ENCODE data around the gene RIPOR2. TPM values are rescaled to one million over a fixed set of nuclear protein-coding genes. Genes with fewer than 3 reads are reported as not detected.

RIPOR2 gene
- total and polyA plus RNA-seq, 4 experiments from 2014 or later = 420 to 458 (median 431) TPM

GRCh38 chr6:24966381-24966780 lies 30.6 kb upstream of the RIPOR2 start:
- H3K4me3 Mint-ChIP-seq = no peak overlapping the region
- no peaks in the 10 kb centered on the region for H3K27me3 Mint-ChIP-seq
- peaks cover 64 to 96% (median 81%) of the 10 kb centered on the region in 4 donors for H3K4me1 Mint-ChIP-seq
- peaks cover 80% of the 10 kb centered on the region for H3K4me1 ChIP-seq (ENCODE audit: insufficient read depth, low read length)
- POLR2A ChIA-PET (ENCODE audit: partially characterized antibody) = interaction anchor here (1.0 to 31.1 kb wide), 5 partner anchors 11 to 57 kb away, joined by 3 to 1351 read pairs (median 171); partner anchors contain the start of gene RIPOR2
- H3K27me3 ChIP-seq (ENCODE audit: insufficient read depth, low read length) = no peaks in the 10 kb centered on the region
- CTCF ChIA-PET (ENCODE audit: partially characterized antibody) = interaction anchor here (1.0 to 8.5 kb wide), 9 partner anchors 9 to 110 kb away, joined by 3 to 63 read pairs (median 6); partner anchors contain the start of gene RIPOR2
- no peaks in the 10 kb centered on the region for H3K9me3 ChIP-seq (ENCODE audit: control insufficient read depth in 1 of 2, low read length in 2 of 2)
- intact Hi-C loops (cut with micrococcal nuclease) = no loop called here
- no peak overlapping the region for H3K4me3 ChIP-seq (ENCODE audit: low read length in 2 of 2)
- H3K27ac ChIP-seq (ENCODE audit: low read depth, low read length) = no peak overlapping the region
- peak overlapping the region in 2 of 7 donors; percentile 6 to 22 for H3K27ac Mint-ChIP-seq
- peaks cover 17 to 37% of the 10 kb centered on the region in 2 donors for H3K36me3 Mint-ChIP-seq
- no peak for DNase-seq
- H3K9me3 Mint-ChIP-seq = peaks cover 0 to 4% (median 0%) of the 10 kb centered on the region in 8 donors
- H3K36me3 ChIP-seq (ENCODE audit: insufficient read depth, low read length) = no peaks in the 10 kb centered on the region

DNA sequence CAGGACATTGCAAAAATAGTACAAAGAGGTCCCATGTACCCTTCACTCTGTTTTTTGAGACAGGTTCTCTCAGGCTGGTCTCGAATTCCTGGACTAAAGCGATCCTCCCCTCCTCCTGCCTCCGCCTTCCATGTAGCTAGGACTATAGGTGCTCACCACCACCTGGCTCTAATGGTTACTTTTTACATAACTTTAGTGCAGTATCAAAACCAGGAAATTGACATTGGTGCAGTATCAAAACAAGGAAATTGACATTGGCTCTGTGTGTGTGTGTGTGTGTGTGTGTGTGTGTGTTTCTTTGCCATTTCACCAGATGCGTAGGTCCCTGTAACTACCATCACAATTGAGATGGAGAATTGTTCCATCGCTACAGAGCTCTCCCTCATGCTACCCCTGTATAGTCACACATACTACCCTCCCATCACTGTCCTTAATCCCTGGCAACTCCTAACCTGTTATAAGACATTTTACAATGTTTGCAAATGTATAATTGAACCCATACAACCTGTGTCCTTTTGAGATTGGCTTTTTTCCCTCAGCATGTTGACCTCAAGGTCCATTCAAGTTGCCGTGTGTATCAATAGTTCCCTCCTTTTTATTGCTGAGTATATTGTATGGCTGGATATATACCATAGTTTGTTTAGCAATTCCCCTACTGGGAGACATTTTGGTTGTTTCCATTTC lies 28.3 kb upstream of the RIPOR2 start:
- ChIA-PET CTCF (ENCODE audit: partially characterized antibody) (interaction anchor here (1.1 to 8.5 kb wide), 8 partner anchors 9 to 38 kb away, joined by 3 to 63 read pairs (median 8); partner anchors contain the start of gene RIPOR2), POLR2A (ENCODE audit: partially characterized antibody) (interaction anchor here (1.1 to 31.1 kb wide), 5 partner anchors 13 to 52 kb away, joined by 3 to 1351 read pairs (median 171); partner anchors contain the start of gene RIPOR2)
- H3K27me3 ChIP-seq (ENCODE audit: insufficient read depth, low read length) = no peaks in the 10 kb centered on the region
- DNase-seq = no peak
- no peak overlapping the region for H3K27ac ChIP-seq (ENCODE audit: low read depth, low read length)
- peak overlapping the region in 6 of 7 donors; percentile 36 to 88 (median 74) for H3K27ac Mint-ChIP-seq
- intact Hi-C loops (cut with micrococcal nuclease) = no loop called here
- H3K27me3 Mint-ChIP-seq = no peaks in the 10 kb centered on the region
- H3K9me3 ChIP-seq (ENCODE audit: control insufficient read depth in 1 of 2, low read length in 2 of 2) = no peaks in the 10 kb centered on the region
- H3K36me3 Mint-ChIP-seq = peaks cover 17 to 35% of the 10 kb centered on the region in 2 donors
- peak overlapping the region in 4 of 8 donors; percentile 35 to 61 (median 47) for H3K4me3 Mint-ChIP-seq
- peaks cover 80% of the 10 kb centered on the region for H3K4me1 ChIP-seq (ENCODE audit: insufficient read depth, low read length)
- H3K9me3 Mint-ChIP-seq = peaks cover 0 to 18% (median 5%) of the 10 kb centered on the region in 8 donors
- no peak overlapping the region for H3K4me3 ChIP-seq (ENCODE audit: low read length in 2 of 2)
- peaks cover 69 to 96% (median 82%) of the 10 kb centered on the region in 4 donors for H3K4me1 Mint-ChIP-seq
- no peaks in the 10 kb centered on the region for H3K36me3 ChIP-seq (ENCODE audit: insufficient read depth, low read length)

DNA sequence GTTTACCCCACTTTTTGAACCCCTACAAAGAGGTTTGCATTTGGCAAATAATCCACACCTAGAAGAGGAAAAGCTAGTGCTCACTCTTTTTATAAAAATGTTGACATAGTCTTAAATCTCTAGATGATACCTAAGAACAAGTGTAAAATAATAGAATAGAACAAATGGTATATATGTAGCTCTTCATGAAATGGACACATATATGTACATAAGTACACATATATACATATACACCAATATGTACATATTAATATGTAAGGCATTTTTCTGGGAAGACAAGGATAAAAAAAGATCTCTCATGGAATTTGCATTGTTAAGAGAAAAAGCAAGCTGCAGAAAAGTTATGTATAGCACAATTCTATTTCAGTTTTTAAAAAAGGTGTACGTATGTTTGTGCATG lies 27.6 kb upstream of the RIPOR2 start:
- ChIA-PET POLR2A (ENCODE audit: partially characterized antibody) (interaction anchor here (1.1 to 31.1 kb wide), 5 partner anchors 12 to 52 kb away, joined by 3 to 1351 read pairs (median 171); partner anchors contain the start of gene RIPOR2), CTCF (ENCODE audit: partially characterized antibody) (interaction anchor here (1.1 to 8.5 kb wide), 7 partner anchors 10 to 38 kb away, joined by 3 to 63 read pairs (median 7); partner anchors contain the start of gene RIPOR2)
- Histone ChIP-seq H3K4me3 (ENCODE audit: low read length in 2 of 2) (no peak overlapping the region), H3K9me3 (ENCODE audit: control insufficient read depth in 1 of 2, low read length in 2 of 2) (no peaks in the 10 kb centered on the region), H3K4me1 (ENCODE audit: insufficient read depth, low read length) (peaks cover 80% of the 10 kb centered on the region), H3K36me3 (ENCODE audit: insufficient read depth, low read length) (no peaks in the 10 kb centered on the region), H3K27me3 (ENCODE audit: insufficient read depth, low read length) (no peaks in the 10 kb centered on the region), H3K27ac (ENCODE audit: low read depth, low read length) (no peak overlapping the region)
- Mint-ChIP-seq H3K4me3 (peak overlapping the region in 2 of 8 donors; percentile 35 to 47), H3K4me1 (peaks cover 67 to 96% (median 81%) of the 10 kb centered on the region in 4 donors), H3K36me3 (peaks cover 16 to 42% of the 10 kb centered on the region in 2 donors), H3K9me3 (peaks cover 0 to 19% (median 5%) of the 10 kb centered on the region in 8 donors), H3K27ac (peak overlapping the region in 2 of 7 donors; percentile 36 to 72), H3K27me3 (no peaks in the 10 kb centered on the region)
- DNase-seq = no peak
- intact Hi-C loops (cut with micrococcal nuclease) = no loop called here

GRCh38 chr6:24961852-24962251 lies 26.1 kb upstream of the RIPOR2 start:
- Histone ChIP-seq H3K9me3 (ENCODE audit: control insufficient read depth in 1 of 2, low read length in 2 of 2) (no peaks in the 10 kb centered on the region), H3K36me3 (ENCODE audit: insufficient read depth, low read length) (no peaks in the 10 kb centered on the region), H3K4me3 (ENCODE audit: low read length in 2 of 2) (no peak overlapping the region), H3K27ac (ENCODE audit: low read depth, low read length) (peak overlapping the region; percentile 12), H3K4me1 (ENCODE audit: insufficient read depth, low read length) (peaks cover 89% of the 10 kb centered on the region), H3K27me3 (ENCODE audit: insufficient read depth, low read length) (no peaks in the 10 kb centered on the region)
- POLR2A ChIA-PET (ENCODE audit: partially characterized antibody) = interaction anchor here (0.6 to 31.1 kb wide), 6 partner anchors 11 to 165 kb away, joined by 3 to 1351 read pairs (median 90); partner anchors contain the start of gene RIPOR2
- intact Hi-C loops (cut with micrococcal nuclease) = loop anchor here (1.0 kb wide), 1 partner anchor 10 kb away; no protein-coding TSS in a partner anchor
- H3K36me3 Mint-ChIP-seq = peaks cover 14 to 44% of the 10 kb centered on the region in 2 donors
- peaks cover 0 to 19% (median 5%) of the 10 kb centered on the region in 8 donors for H3K9me3 Mint-ChIP-seq
- H3K4me1 Mint-ChIP-seq = peaks cover 67 to 92% (median 77%) of the 10 kb centered on the region in 4 donors
- CTCF ChIA-PET (ENCODE audit: partially characterized antibody) = interaction anchor here (1.0 to 8.5 kb wide), 6 partner anchors 10 to 66 kb away, joined by 5 to 63 read pairs (median 11); partner anchors contain the start of gene RIPOR2
- no peaks in the 10 kb centered on the region for H3K27me3 Mint-ChIP-seq
- H3K27ac Mint-ChIP-seq = peak overlapping the region; percentile 74 to 97 (median 91)
- H3K4me3 Mint-ChIP-seq = peak overlapping the region in 6 of 8 donors; percentile 16 to 53 (median 28)
- DNase-seq = no peak

DNA sequence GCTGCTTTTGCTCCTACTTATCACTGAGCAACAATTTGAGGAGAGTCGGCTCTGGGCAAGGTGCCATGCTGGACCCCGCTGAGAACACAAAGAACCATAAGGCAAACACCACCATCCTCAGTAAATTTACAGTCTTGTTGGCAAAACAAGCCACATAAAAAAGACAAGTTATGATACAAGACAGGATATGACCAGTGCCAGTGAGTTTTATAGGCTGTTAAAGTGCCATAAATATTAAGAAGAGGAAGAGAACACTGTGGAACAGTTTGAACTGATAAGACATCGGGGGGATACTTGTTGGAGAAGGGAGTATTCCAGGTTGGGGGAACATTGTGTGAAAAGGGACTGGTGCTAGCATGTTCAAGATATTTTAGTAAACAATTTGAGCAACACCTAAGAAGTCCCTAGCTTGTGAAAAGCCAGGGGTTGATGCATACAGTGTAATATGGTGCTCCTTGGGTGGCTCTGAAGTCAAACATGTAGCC lies 25.3 kb upstream of the RIPOR2 start:
- H3K27ac Mint-ChIP-seq = peak overlapping the region; percentile 74 to 97 (median 91)
- H3K9me3 Mint-ChIP-seq = peaks cover 0 to 19% (median 5%) of the 10 kb centered on the region in 8 donors
- Histone ChIP-seq H3K4me3 (ENCODE audit: low read length in 2 of 2) (no peak overlapping the region), H3K9me3 (ENCODE audit: control insufficient read depth in 1 of 2, low read length in 2 of 2) (no peaks in the 10 kb centered on the region), H3K27me3 (ENCODE audit: insufficient read depth, low read length) (no peaks in the 10 kb centered on the region), H3K4me1 (ENCODE audit: insufficient read depth, low read length) (peaks cover 96% of the 10 kb centered on the region), H3K27ac (ENCODE audit: low read depth, low read length) (peak overlapping the region; percentile 12), H3K36me3 (ENCODE audit: insufficient read depth, low read length) (no peaks in the 10 kb centered on the region)
- H3K27me3 Mint-ChIP-seq = no peaks in the 10 kb centered on the region
- H3K36me3 Mint-ChIP-seq = peaks cover 11 to 39% of the 10 kb centered on the region in 2 donors
- H3K4me3 Mint-ChIP-seq = peak overlapping the region; percentile 4 to 79 (median 64)
- peak in 4 of 5 donors; percentile 40 to 58 (median 47) for DNase-seq
- POLR2A ChIA-PET (ENCODE audit: partially characterized antibody) = interaction anchor here (0.5 to 31.1 kb wide), 8 partner anchors 10 to 194 kb away, joined by 3 to 1351 read pairs (median 6); partner anchors contain the start of gene RIPOR2
- peaks cover 68 to 90% (median 78%) of the 10 kb centered on the region in 4 donors for H3K4me1 Mint-ChIP-seq
- intact Hi-C loops (cut with micrococcal nuclease) = loop anchor here (1.0 kb wide), 1 partner anchor 9 kb away; no protein-coding TSS in a partner anchor
- CTCF ChIA-PET (ENCODE audit: partially characterized antibody) = interaction anchor here (0.9 to 8.5 kb wide), 4 partner anchors 9 to 57 kb away, joined by 3 to 63 read pairs (median 16); no protein-coding TSS in a partner anchor

DNA sequence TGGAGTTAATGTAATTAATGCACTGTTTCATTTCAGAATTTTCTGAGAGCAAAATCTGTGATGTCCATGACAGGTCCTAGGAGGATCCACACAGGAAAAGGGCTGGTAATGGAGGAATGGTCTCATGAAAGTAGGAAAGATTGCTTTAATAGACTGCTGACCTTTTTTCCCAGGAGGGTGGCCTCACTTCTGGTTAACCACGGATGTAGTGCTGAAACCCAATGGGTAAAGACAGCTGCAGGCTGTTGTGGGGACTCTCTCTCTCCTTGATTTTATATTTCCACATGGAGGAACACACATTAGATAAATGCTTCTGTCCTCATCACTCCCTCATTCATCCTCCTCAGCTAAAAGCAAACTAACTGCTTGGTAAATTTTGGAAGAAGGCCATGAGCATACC lies 23.6 kb upstream of the RIPOR2 start:
- Mint-ChIP-seq H3K36me3 (peaks cover 13 to 35% of the 10 kb centered on the region in 2 donors), H3K27me3 (no peaks in the 10 kb centered on the region), H3K9me3 (peaks cover 0 to 16% (median 5%) of the 10 kb centered on the region in 8 donors), H3K27ac (peak overlapping the region; percentile 74 to 94 (median 91)), H3K4me1 (peaks cover 70 to 93% (median 80%) of the 10 kb centered on the region in 4 donors), H3K4me3 (peak overlapping the region in 7 of 8 donors; percentile 64 to 79 (median 69))
- peak overlapping the region; percentile 8 to 14 for H3K4me3 ChIP-seq (ENCODE audit: low read length in 2 of 2)
- peaks cover 100% of the 10 kb centered on the region for H3K4me1 ChIP-seq (ENCODE audit: insufficient read depth, low read length)
- POLR2A ChIA-PET (ENCODE audit: partially characterized antibody) = interaction anchor here (11.6 to 31.1 kb wide), 3 partner anchors 8 to 27 kb away, joined by 171 to 1351 read pairs (median 393); partner anchors contain the start of gene RIPOR2
- intact Hi-C loops (cut with micrococcal nuclease) = no loop called here
- no peak for DNase-seq
- H3K27me3 ChIP-seq (ENCODE audit: insufficient read depth, low read length) = no peaks in the 10 kb centered on the region
- H3K27ac ChIP-seq (ENCODE audit: low read depth, low read length) = no peak overlapping the region
- CTCF ChIA-PET (ENCODE audit: partially characterized antibody) = interaction anchor here (1.3 to 12.2 kb wide), 5 partner anchors 10 to 103 kb away, joined by 4 to 333 read pairs (median 13); partner anchors contain the start of gene RIPOR2
- H3K36me3 ChIP-seq (ENCODE audit: insufficient read depth, low read length) = no peaks in the 10 kb centered on the region
- no peaks in the 10 kb centered on the region for H3K9me3 ChIP-seq (ENCODE audit: control insufficient read depth in 1 of 2, low read length in 2 of 2)

All from CD4-positive, alpha-beta memory T cell (primary cell).